Measurements from ENCODE around the gene CLCN1.
"Not testable (repeated sequence)": the region's sequence is repeated elsewhere in the genome, so short reads cannot be mapped to it uniquely, and the experiment has no call there.

CLCN1 gene

DNA sequence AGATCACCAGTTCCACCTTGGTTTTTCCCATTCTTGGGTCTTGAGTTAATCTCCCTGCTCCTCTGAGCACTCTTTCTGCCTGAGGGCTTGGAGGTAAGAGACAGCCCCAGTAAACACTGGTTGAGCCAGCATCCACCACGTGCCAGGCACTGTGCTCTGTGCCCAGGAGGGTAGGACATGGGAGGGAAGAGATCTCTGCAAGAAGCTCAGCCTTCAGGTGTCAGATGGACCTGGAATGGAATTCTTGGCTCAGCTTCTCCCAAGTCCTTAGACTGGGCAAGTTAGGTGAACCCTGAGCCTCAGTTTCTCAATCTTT, 67.7 kb downstream of the CLCN1 start:
- no peak for DNase-seq (ENCODE audit: low read depth in 1 of 2, low spot score in 1 of 2)

GRCh38 chr7:143384148-143384547, 68.2 kb downstream of the CLCN1 start:
- DNase-seq (ENCODE audit: low read depth in 1 of 2, low spot score in 1 of 2): no peak

- no peak for DNase-seq (ENCODE audit: low read depth in 1 of 2, low spot score in 1 of 2)
Observed at GRCh38 chr7:143384661-143385631, 69.0 kb downstream of the CLCN1 start.

GRCh38 chr7:143385891-143386781, 70.2 kb downstream of the CLCN1 start:
- DNase-seq (ENCODE audit: low read depth in 1 of 2, low spot score in 1 of 2): no peak

DNA sequence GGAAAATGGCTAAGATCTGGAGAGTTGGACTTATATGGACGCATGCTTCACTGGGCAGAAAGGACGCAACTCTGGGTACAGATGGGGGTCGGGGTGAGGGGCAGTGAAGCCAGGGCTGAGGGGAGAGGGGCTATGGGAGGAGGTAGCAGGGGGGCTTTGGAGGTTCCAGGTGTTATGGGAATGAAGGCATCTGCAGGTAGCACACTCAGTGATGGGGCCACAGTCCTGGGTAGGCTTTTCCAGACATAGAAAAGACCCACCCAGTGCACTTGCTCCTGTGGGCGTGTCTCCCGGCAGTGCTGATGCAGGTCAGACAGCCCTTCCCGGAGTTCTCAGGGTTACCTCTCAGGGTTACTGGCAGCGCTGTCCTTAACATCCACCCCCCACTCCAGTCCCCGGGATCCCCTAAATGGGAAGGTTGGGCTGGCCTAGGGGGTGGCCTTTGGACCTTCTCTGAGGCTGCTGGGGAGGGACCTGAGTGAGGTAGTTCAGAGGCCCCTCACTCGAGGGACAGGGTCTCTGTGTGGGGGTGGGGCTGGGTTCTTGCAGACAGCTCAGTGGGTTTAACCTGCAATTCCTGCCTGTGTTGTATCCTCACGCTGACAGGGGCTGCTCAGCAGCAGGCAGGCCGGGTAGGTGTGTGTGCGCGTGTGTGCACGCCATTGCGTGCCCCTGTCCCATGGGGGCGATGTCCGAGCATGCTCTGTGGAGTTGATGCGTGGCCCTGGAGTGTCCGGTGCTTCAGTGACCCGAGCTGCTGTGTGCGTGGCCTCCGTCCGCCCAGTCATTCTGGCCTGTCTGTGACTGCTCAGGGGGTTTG, 71.5 kb downstream of the CLCN1 start:
- DNase-seq (ENCODE audit: low read depth in 1 of 2, low spot score in 1 of 2): no peak

DNA sequence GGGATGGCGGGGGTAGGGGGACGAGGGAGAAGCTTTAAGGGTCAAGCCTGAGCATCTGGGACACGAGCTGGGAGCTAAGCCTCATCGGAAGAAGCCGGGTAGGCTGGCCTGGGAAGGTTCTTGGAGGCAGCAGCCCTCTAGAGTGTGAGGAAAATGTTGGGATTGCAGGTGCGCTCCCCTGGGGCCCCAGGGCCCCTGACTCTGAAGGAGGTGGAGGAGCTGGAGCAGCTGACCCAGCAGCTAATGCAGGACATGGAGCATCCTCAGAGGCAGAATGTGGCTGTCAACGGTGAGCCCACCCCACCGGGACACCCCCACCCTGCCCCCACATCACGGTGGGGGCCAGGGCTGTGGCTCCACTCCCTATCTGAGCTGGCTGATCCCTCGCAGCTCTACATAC, 72.1 kb downstream of the CLCN1 start:
- DNase-seq (ENCODE audit: low read depth in 1 of 2, low spot score in 1 of 2): no peak

DNA sequence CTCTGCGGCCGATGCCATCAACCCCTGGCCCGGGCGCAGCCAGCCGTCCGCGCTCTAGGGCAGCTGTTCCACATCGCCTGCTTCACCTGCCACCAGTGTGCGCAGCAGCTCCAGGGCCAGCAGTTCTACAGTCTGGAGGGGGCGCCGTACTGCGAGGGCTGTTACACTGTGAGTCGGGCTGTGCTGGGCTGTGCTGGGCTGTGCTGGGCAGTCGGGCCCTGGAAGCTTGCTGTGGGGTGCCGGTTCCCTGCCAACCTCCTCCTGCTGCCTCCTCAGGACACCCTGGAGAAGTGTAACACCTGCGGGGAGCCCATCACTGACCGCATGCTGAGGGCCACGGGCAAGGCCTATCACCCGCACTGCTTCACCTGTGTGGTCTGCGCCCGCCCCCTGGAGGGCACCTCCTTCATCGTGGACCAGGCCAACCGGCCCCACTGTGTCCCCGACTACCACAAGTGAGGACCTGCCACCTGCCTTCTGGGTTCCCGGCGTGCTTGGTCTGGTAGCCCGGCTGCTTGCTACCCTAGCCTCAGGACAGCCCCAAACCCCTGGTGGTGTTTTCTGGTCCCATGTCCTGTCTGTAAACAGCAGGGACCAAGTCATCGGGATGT, 72.7 kb downstream of the CLCN1 start:
- no peak for DNase-seq (ENCODE audit: low read depth in 1 of 2, low spot score in 1 of 2)

- DNase-seq (ENCODE audit: low read depth in 1 of 2, low spot score in 1 of 2): no peak
Observed at GRCh38 chr7:143389316-143390103, 73.6 kb downstream of the CLCN1 start.

GRCh38 chr7:143390104-143390772, 74.3 kb downstream of the CLCN1 start:
- DNase-seq (ENCODE audit: low read depth in 1 of 2, low spot score in 1 of 2): no peak

DNA sequence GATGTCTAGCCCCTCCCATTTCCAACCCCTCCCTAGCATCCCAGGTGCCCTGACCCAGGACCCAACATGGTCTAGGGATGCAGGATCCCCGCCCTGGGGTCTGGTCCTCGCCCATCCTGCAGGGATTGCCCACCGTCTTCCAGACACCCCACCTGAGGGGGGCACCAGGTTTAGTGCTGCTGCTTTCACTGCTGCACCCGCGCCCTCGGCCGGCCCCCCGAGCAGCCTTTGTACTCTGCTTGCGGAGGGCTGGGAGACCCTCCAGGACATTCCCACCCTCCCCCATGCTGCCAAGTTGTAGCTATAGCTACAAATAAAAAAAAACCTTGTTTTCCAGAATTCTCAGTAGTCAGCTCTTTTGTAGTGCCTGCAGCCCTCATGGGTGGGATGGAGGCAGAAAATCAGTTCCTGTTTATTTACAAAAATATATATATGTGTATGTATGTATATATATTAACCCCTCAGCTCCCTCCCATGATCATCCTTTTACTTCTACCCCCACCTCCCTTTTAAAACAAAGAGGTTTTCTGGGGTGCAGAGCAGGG, 74.9 kb downstream of the CLCN1 start:
- DNase-seq (ENCODE audit: low read depth in 1 of 2, low spot score in 1 of 2): no peak

DNA sequence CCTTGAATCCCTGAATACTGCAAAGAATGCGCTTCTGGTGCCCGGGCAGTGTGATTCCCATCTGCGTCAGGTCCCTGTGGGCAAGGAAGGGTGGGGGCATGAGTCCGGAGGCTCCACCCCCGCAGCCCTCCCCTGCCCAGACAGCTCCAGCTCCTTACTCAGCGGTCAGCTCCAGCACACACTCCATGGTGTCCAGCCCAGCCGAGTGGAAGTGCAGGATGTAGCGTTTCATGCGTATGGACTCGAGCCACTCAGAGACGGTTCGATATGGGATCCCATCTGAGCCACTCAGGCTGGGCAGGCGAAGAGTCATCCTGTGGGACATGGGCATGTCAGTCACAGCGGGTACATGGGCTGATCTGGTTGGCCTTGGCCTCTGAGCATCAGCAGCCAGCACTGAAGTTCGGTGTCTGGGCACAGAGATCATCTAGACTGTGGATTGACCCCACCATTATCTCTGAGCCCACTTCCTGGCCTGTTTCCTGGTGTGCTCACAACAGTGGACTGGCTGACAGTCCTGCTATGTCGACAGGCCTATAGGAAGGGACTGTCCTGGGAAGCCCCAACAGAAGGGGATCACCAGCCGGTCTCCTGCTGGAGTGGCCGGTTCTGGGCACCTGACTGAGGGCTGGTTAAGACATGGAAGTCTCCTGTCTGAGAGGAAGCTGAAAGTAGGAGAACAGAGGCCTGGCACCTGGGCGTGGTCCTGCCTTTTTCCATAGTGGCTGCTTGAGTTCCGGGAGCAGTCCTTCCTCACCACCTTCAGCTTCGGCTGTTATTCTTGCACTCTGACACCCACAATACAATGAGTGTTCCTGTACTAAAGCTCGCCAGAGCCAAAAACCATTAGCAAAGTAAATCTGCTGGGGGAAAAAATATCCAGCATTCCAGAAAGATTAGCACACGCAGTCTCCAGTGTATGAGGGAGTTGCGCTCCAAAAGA, 75.8 kb downstream of the CLCN1 start:
- no peak for DNase-seq (ENCODE audit: low read depth in 1 of 2, low spot score in 1 of 2)

DNA sequence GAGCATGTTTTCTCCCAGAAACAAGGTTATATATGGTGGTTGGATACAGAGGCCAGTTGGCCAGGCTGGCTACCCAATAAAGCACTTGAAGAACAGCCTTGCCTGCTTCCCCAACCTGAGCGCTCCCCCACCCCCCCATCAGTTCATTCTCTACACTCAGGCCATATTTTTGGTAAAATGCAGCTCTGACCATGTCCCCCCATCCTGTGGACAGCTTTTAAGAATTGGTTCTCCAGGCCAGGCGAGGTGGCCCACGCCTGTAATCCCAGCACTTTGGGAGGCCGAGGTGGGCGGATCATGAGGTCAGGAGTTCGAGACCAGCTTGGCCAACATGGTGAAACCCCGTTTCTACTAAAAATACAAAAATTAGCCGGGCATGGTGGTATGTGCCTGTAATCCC, 76.5 kb downstream of the CLCN1 start:
- not testable (repeated sequence) for DNase-seq (ENCODE audit: low read depth in 1 of 2, low spot score in 1 of 2)

- DNase-seq (ENCODE audit: low read depth in 1 of 2, low spot score in 1 of 2): no peak
Observed at GRCh38 chr7:143392875-143393266, 77.0 kb downstream of the CLCN1 start.

DNA sequence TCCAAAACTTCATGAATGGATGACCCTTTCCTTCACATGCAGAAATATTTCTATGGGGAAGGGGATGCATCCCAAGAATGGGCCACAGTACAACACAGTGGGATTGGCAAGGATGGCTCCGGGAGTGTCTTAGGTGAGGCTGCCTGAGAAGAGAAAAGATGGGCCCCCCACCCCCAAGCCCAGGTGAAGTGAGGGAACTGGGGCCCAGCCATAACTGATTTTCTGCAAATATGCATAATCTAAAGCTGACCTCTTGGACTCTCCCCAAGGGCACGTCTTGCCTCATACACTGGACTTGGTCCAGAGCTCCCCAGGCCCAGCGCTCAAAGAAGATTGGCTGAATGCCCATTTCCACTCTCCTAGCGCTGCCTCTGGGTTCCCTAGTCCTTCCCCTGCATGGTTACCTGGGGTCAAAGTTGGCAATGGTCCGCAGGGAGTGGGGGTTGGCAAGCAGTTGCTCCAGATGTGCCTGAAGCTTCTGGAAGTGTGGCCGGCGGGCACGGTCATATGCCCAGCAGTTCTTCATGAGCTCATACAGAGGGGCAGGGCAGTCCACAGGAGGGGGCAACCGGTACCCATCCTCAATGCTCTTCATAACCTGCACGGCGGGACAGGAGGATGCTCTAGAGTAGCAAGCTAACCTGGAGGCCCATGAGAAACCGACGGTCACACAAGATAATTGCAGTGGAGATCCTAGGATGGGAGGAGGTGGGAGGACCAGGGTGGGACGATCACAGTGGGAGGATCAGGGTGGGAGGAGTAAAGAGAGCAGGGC, 77.5 kb downstream of the CLCN1 start:
- no peak for DNase-seq (ENCODE audit: low read depth in 1 of 2, low spot score in 1 of 2)

GRCh38 chr7:143394068-143394467, 78.2 kb downstream of the CLCN1 start:
- DNase-seq (ENCODE audit: low read depth in 1 of 2, low spot score in 1 of 2): no peak

DNA sequence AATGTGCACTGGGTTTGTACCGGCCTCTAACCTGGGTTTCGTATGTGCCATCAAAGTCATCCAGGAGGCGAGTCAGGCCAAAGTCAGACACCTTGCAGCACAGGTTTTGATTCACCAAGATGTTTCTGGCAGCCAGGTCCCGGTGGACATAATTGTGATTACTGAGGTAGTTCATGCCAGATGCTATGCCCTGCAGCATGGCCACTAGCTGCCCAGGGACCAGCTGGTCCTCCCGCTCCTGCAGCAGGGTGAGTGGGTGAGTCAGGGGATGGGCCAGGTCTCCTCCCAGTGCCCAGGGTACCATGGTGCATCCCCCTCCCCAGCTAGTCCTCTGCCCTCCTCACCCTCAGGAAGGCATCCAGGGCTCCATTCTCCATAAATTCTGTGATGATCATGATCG, 78.9 kb downstream of the CLCN1 start:
- DNase-seq (ENCODE audit: low read depth in 1 of 2, low spot score in 1 of 2): no peak

Measured in activated T-helper 1 cell treated with anti-CD3 and anti-CD28 coated beads, Interleukin-2, amount 50 U/mL, for 16 hours (primary cell).